Lung microvascular endothelial cell (primary cell): ENCODE results near the gene CARD14. TPM values are rescaled to one million over a fixed set of nuclear protein-coding genes. Genes with fewer than 3 reads are reported as not detected.
"Not testable (repeated sequence)": the region's sequence is repeated elsewhere in the genome, so short reads cannot be mapped to it uniquely, and the experiment has no call there.

ENCODE experiments used
- DNase-seq, 2 donors: peaks; one replicate each; pipeline versions ENCODE4 v3.0.0 to v3.0.0-alpha.2; 2010; ENCODE audit warnings: low read depth in 2 of 2
- total RNA-seq: library from RNA; depleted of rRNA; stranded (reverse); fragments of >200 nt; gene quantifications from 2 replicates; pipeline ENCODE4 v1.2.1, GENCODE V29; 2014

Gene CARD14
- total RNA-seq, 1 donor from 2014 or later: 0.40 TPM

DNA sequence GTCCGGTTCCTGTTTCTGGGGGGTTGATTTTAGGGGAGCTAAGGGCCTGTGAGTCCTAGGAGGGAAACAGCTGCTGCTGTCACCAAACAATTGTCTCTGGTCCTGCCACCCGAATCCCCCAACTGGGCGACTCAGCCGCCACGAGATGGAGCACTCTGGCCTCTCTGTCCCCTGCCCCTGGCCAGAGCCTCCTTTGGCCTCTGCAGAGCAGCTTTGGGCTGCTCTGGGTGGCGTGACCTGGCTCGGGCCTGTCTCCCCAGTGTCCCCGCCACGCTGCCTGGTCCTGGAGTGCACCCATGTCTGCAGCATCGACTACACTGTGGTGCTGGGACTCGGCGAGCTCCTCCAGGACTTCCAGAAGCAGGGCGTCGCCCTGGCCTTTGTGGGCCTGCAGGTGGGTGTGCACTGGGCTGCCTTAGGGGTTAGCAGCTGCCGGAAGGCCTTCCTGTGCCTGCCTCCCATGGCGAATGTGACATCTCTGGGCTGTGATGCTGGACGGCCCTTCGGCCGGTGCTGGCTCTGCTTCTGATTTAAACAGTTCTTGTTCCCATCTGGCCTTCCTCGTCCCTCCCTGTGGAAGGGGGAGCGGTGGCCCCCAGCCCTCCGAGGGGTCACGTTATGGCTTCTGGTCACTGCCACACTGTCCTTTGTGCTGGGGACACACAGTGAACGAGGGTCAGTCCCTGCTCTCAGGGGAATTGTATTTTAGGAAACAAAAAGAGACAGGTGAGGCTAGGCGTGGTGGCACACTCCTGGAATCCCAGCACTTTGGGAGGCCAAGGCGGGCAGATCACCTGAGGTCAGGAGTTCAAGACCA lies 79.3 kb downstream of the CARD14 start:
- no peak for DNase-seq

DNA sequence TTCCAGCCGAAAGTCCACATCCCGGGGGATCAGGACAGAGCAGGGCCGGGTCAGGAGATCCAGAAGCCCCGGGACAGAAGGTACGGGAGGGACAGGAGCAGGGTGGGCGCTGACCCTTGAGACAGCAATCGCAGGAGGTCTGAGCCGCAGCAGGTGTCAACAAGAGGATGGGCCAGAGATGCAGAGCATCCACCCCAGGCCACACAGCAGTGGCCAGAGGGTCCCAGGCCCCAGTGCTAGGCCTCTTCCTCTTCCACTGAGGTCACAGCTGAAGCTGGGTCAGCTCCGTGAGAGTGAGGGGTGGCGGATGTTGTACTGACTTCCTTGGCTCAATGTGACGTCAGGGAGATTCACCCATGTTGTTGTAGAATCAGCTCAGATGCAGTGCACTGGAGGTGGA lies 82.1 kb downstream of the CARD14 start:
- no peak for DNase-seq

DNA sequence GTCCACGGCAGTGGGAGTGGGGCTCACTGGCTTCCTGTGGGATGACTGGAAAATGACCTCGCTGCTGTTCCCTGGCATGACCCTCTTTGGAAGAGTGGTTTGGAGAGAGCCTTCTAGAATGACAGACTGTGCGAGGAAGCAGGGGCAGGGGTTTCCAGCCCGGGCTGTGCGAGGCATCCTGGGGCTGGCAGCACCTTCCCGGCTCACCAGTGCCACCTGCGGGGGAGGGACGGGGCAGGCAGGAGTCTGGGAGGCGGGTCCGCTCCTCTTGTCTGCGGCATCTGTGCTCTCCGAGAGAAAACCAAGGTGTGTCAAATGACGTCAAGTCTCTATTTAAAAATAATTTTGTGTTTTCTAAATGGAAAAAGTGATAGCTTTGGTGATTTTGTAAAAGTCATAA lies 83.0 kb downstream of the CARD14 start:
- peak; percentile 52 to 59 for DNase-seq

- DNase-seq: no peak
These were observed 84.0 kb downstream of the CARD14 start for GRCh38 chr17:80253631-80254395.

DNA sequence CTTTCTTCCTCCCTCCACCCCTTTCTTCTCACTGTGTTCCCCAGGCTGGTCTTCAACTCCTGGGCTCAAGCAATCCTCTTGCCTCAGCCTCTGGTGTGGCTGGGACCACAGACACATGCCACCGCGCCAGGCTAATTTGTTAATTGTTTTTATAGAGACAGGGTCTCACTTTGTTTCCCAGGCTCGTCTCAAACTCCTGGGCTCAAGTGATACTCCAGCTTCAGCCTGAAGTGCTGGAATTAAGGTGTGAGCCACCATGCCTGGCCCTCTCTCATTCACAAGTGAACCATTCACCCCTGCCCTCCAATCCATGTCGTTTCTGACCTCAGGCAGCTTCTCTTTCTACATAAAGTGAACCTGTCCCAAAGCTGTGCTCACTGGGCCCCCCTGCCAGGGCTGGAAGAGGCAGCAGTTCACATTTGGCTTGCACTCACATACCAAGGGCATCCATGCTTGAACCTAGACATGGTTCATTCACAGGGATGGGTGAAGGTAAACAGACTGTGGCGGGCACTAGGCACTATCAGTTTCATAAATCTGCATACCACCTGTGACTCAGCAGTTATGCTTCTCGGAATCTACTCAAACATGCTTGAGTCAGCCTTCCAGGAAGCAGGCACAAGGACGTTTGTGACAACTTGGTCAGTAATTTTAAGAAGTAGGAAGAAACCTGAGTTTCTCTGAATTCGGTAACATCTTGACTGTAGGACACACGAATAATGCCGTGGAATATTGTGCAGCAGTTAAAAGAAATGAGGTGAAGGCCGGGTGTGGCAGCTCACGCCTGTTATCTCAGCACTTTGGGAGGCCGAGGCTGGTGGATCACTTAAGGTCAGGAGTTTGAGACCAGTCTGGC lies 84.8 kb downstream of the CARD14 start:
- peak; percentile 49 to 89 for DNase-seq

- no peak for DNase-seq
These were observed 86.2 kb downstream of the CARD14 start for GRCh38 chr17:80256034-80256350.

- no peak for DNase-seq
These were observed 87.9 kb downstream of the CARD14 start for GRCh38 chr17:80257716-80258213.

DNA sequence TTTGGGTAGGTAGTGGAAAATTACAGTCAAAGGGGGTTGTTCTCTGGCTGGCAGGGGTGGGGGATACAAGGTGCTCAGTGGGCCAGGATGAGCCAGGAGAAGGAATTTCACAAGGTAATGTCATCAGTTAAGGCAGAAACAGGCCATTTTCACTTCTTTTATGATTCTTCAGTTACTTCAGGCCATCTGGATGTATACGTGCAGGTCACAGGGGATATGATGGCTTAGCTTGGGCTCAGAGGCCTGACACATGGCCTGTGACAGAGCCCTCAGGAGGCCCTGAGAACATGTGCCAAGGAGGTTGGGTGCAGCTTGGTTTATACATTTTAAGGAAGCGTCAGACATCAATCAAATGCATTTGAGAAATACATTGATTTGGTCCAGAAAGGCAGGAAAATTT lies 88.5 kb downstream of the CARD14 start:
- not testable (repeated sequence) for DNase-seq

Other genes starting within 250 kb of the CARD14 start
- gene TBC1D16, start 134.2 kb upstream of the CARD14 start, total RNA-seq: 31.2 and 48.8 TPM in 2 replicates
- gene CCDC40, start 133.4 kb upstream of the CARD14 start, total RNA-seq: 0.87 and 4.0 TPM in 2 replicates
- 13.1 and 31.3 TPM in 2 replicates for gene GAA, start 68.4 kb upstream of the CARD14 start, total RNA-seq
- gene EIF4A3, start 22.9 kb upstream of the CARD14 start, total RNA-seq: 66.5 and 96.6 TPM in 2 replicates
- gene SGSH, start 50.3 kb downstream of the CARD14 start, total RNA-seq: 8.5 and 9.2 TPM in 2 replicates
- gene SLC26A11, start 50.4 kb downstream of the CARD14 start, total RNA-seq: 5.9 and 8.1 TPM in 2 replicates
- gene RNF213, start 90.8 kb downstream of the CARD14 start, total RNA-seq: 61.0 and 84.5 TPM in 2 replicates
- 13.1 and 15.3 TPM in 2 replicates for gene ENDOV, start 245.1 kb downstream of the CARD14 start, total RNA-seq